Cardiac muscle cell (in vitro differentiated cells and primary cell): ENCODE results near the gene ZNF740. TPM values are rescaled to one million over a fixed set of nuclear protein-coding genes. Genes with fewer than 3 reads are reported as not detected.

Experiments
- DNase-seq, 2 donors: peaks; one replicate each; pipeline versions ENCODE4 v3.0.0 to v3.0.0-alpha.2; 2010 to 2017; ENCODE audit warnings: low read depth in 1 of 2, low spot score in 1 of 2
- H3K27ac ChIP-seq: fragments of 200-600 bp; sonication (generic); 2 replicates; pipeline ENCODE4 v1.5.1; 2016
- H3K27me3 ChIP-seq: fragments of 200-600 bp; sonication (generic); 2 replicates; pipeline ENCODE4 v1.6.0; 2016; ENCODE audit warnings: control low read depth
- H3K36me3 ChIP-seq: fragments of 200-600 bp; sonication (generic); 2 replicates; pipeline ENCODE4 v1.5.1; 2016; ENCODE audit warnings: control low read depth
- H3K4me1 ChIP-seq: fragments of 200-600 bp; sonication (generic); 2 replicates; pipeline ENCODE4 v1.8.1; 2017; ENCODE audit warnings: low read depth, mild to moderate bottlenecking, mixed run types
- H3K4me3 ChIP-seq: fragments of 200-600 bp; sonication (generic); 2 replicates; pipeline ENCODE4 v1.5.1; 2016; ENCODE audit warnings: mild to moderate bottlenecking
- H3K9me3 ChIP-seq: fragments of 200-600 bp; sonication (generic); 2 replicates; pipeline ENCODE4 v1.5.1; 2017; ENCODE audit warnings: low read depth, mild to moderate bottlenecking, control low read depth
- CTCF ChIP-seq: IDR thresholded peaks from 2 replicates; pipeline ENCODE4 v1.5.1; 2012; ENCODE audit warnings: low read depth, mild to moderate bottlenecking, low read length
- polyA plus RNA-seq: library from polyadenylated mRNA; unstranded; fragments of >200 nt; fragmentation: Nextera tagmentation; extraction: Ambion mirVana; gene quantifications from 2 replicates; pipeline ENCODE4 v1.2.1, GENCODE V29; 2016
- total RNA-seq: library from RNA; depleted of rRNA; stranded (reverse); fragments of >200 nt; gene quantifications from 2 replicates; pipeline ENCODE4 v1.2.3, GENCODE V29; 2016

The ZNF740 gene
- total and polyA plus RNA-seq, 2 experiments from 2014 or later = 4.4 to 20.5 TPM

GRCh38 chr12:53187145-53187899, 6.8 kb downstream of the ZNF740 start:
- no peak for DNase-seq
- Histone ChIP-seq H3K9me3 (no peaks in the 10 kb centered on the region), H3K4me3 (no peak overlapping the region), H3K4me1 (peaks cover 6% of the 10 kb centered on the region), H3K27ac (no peak overlapping the region), H3K36me3 (peaks cover 50% of the 10 kb centered on the region), H3K27me3 (no peaks in the 10 kb centered on the region)
- TF ChIP-seq CTCF = no peak

DNA sequence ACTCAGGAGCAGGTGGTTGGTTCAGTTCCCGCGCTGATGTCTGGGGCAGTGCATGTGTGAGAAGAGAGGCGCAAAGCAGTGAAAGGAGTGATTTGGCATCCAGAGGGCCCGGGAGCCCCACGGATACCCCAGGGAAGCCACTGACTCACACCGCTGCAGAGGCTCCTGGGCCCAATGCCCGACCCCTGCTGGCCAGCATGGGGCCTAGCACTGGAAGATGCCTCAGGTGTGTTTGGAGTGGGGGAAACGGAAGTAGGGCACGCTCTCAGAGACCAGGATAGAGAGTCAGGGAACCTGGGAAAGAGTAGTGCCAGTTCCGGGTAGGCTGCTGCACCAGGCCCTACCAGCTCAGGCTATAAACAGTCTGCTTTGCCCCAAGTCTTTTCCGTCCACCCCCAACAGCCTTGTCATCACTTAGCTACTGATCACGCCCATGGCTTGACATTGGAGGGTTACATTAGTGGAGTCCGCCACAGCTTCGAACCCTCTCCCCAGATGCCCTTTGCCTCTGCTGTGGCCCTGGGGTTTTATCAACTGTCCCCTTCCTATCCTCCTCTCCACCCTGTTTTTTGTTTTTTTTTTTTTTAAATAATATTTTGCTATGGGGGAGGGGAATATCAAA, 9.7 kb downstream of the ZNF740 start:
- Histone ChIP-seq H3K27ac (no peak overlapping the region), H3K9me3 (no peaks in the 10 kb centered on the region), H3K4me1 (no peaks in the 10 kb centered on the region), H3K4me3 (no peak overlapping the region), H3K27me3 (no peaks in the 10 kb centered on the region), H3K36me3 (peaks cover 26% of the 10 kb centered on the region)
- peak; percentile 93 for TF ChIP-seq CTCF
- DNase-seq = peak; percentile 53 to 76

DNA sequence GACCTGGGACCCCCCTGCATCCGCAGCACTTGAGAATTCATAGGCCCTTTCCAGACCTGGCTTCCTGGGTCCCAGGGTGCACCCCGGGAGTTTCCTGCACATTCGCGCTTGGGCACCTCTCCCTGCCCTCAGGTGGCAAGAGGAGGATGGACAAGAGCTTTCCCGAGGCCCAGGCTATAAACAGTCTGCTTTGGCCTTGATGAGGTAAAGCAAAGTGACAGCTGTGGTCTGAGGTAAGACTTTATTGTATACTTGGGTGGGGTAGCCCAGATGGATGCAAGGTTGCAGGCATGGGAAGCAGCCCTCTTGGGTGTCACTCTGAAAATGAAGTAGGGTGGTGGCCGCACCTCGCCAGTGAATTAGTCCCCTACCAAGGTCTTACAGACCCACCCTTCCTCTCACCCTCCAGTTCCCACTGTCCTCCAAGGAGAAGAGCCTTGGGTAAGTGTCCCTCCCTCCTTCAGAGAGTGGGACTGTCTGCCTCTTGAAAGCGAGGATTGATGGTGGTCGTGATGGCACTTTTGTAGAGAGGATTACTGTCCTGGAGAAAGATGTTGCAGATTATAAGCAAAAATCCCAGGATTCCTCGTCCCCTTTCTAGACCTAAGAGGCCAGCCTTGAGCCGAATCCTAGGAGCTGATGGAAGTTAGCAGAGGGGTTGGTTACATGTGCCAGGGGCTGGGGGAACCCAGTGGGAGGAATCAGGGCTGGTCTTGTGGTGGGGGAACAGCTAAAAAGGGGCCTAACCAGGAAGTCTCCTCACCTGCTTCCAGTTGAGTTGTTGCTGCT, 10.8 kb downstream of the ZNF740 start:
- Histone ChIP-seq H3K9me3 (no peaks in the 10 kb centered on the region), H3K27ac (peak overlapping the region; percentile 63), H3K4me3 (no peak overlapping the region), H3K36me3 (peaks cover 17% of the 10 kb centered on the region), H3K27me3 (no peaks in the 10 kb centered on the region), H3K4me1 (no peaks in the 10 kb centered on the region)
- no peak for TF ChIP-seq CTCF
- DNase-seq = no peak

DNA sequence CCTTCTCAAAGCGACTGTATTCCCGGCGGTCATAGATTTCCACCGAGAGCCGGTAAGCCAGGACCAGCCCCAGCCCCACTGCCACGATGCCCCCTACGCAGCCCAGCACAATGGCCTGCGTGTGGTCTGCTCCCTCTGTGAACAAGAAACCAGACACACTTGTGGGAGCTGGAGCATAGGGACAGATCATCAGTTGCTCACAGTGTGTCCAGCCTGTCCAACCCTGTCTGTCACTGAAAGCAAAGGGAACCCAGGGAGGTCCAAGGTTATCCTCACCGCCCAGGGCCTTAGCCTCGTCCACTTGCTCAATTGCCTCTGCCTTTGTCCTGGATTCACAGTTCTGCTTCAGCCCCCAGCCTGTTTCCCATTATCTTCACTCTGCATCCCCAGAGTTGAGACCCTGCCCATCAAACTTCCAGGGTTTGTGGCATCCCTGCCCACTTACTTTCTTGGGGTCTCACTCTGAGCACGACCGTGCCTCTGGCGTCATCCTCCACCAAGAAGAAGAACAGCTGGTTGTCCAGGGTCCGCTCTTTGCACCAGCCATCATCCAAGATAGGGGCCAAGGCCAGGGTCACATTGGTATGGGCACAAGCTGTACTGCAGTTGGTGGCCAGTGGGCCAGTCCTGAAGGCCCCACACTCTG, 11.5 kb downstream of the ZNF740 start:
- Histone ChIP-seq H3K4me1 (no peaks in the 10 kb centered on the region), H3K9me3 (no peaks in the 10 kb centered on the region), H3K27ac (peak overlapping the region; percentile 63), H3K36me3 (peaks cover 10% of the 10 kb centered on the region), H3K27me3 (no peaks in the 10 kb centered on the region), H3K4me3 (no peak overlapping the region)
- DNase-seq = no peak
- TF ChIP-seq CTCF = no peak

DNA sequence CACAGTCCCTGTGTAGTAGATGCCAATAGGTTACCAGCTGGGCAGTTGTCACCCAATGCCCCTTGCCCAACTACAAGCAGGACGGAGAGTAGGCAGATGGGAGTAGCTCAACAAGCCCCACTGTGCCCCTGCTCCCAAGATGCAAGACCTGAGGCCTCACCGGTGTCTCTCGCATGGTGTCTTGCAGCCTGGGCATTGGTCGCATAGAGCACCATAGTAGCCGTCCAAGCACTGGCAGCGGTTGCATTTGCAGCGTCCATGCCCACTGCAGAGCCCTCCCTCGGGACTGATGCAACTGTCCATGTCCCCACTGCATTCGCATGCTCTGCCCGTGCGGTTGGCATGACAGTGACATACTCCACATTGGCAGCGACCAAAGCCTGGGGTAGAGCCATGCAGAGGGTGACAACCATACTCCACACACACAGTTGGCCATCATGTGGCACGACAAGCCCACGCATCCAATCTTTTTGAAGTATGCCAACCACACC, 12.1 kb downstream of the ZNF740 start:
- TF ChIP-seq CTCF = no peak
- Histone ChIP-seq H3K4me3 (no peak overlapping the region), H3K9me3 (no peaks in the 10 kb centered on the region), H3K4me1 (no peaks in the 10 kb centered on the region), H3K36me3 (peaks cover 5% of the 10 kb centered on the region), H3K27me3 (peaks cover under 1% of the 10 kb centered on the region), H3K27ac (no peak overlapping the region)
- no peak for DNase-seq
